Fibroblast of the aortic adventitia (primary cell): ENCODE data around the gene SEPTIN5. TPM values are rescaled to one million over a fixed set of nuclear protein-coding genes. Genes with fewer than 3 reads are reported as not detected.

Experiments used
- DNase-seq: peaks from one replicate; pipeline ENCODE4 v3.0.0-alpha.2; 2010; ENCODE audit warnings: low read depth
- H3K4me3 ChIP-seq: 2 replicates; pipeline ENCODE4 v1.5.1; 2011; ENCODE audit warnings: low read depth, mild to moderate bottlenecking, control low read depth, low read length, moderate library complexity
- total RNA-seq: library from RNA; depleted of rRNA; stranded (reverse); fragments of >200 nt; gene quantifications from 2 replicates; pipeline ENCODE4 v1.2.3, GENCODE V29; 2012; ENCODE audit warnings: low replicate concordance
- TF ChIP-seq, protein P1 (sequence below): IDR thresholded peaks from 2 replicates; pipeline ENCODE4 v1.5.1; 2011; ENCODE audit warnings: mild to moderate bottlenecking, low read length, control low read depth, inconsistent platforms; ENCODE audit not compliant: insufficient read depth

The SEPTIN5 gene
- total RNA-seq, 1 donor = 18.4 TPM

GRCh38 chr22:19764636-19765476 lies 50.6 kb downstream of the SEPTIN5 start:
- H3K4me3 ChIP-seq = no peak overlapping the region
- TF ChIP-seq, protein P1, sequence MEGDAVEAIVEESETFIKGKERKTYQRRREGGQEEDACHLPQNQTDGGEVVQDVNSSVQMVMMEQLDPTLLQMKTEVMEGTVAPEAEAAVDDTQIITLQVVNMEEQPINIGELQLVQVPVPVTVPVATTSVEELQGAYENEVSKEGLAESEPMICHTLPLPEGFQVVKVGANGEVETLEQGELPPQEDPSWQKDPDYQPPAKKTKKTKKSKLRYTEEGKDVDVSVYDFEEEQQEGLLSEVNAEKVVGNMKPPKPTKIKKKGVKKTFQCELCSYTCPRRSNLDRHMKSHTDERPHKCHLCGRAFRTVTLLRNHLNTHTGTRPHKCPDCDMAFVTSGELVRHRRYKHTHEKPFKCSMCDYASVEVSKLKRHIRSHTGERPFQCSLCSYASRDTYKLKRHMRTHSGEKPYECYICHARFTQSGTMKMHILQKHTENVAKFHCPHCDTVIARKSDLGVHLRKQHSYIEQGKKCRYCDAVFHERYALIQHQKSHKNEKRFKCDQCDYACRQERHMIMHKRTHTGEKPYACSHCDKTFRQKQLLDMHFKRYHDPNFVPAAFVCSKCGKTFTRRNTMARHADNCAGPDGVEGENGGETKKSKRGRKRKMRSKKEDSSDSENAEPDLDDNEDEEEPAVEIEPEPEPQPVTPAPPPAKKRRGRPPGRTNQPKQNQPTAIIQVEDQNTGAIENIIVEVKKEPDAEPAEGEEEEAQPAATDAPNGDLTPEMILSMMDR = no peak
- no peak for DNase-seq

GRCh38 chr22:19765477-19766239 lies 51.4 kb downstream of the SEPTIN5 start:
- DNase-seq = no peak
- no peak overlapping the region for H3K4me3 ChIP-seq
- TF ChIP-seq, protein P1 = no peak

- no peak overlapping the region for H3K4me3 ChIP-seq
- no peak for DNase-seq
- TF ChIP-seq, protein P1 = no peak
Observed at GRCh38 chr22:19766240-19766510, 51.9 kb downstream of the SEPTIN5 start.

DNA sequence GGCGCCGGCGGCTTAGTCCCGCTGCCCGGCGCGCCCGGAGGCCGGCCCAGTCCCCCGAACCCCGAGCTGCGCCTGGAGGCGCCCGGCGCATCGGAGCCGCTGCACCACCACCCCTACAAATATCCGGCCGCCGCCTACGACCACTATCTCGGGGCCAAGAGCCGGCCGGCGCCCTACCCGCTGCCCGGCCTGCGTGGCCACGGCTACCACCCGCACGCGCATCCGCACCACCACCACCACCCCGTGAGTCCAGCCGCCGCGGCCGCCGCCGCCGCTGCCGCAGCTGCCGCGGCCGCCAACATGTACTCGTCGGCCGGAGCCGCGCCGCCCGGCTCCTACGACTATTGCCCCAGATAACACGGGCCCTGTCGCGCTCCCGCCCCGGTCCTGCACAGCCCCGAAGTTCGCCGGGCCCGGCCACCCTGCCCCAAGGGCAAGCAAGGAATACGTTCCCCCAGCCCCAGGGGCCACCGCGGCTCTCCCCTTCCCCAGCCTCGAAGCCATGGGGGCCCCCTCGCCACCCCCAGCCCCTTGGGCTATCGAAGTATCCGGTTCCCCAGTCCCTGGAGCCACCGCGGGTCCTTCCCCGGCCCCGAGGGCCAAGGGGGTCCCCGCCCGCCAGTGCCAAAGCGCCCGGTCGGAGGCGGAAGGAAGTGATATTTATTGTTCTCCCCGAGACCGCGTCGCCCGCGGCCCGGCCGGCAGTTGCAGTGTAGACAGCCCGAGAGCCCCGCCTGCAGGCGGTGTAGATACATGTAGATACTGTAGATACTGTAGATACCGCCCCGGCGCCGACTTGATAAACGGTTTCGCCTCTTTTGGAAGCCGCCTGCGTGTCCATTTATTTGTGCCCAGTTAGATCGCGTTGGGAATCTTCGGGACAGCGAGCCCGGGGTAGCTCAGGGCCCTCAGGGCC lies 52.5 kb downstream of the SEPTIN5 start:
- no peak overlapping the region for H3K4me3 ChIP-seq
- DNase-seq = no peak
- TF ChIP-seq, protein P1 = no peak

DNA sequence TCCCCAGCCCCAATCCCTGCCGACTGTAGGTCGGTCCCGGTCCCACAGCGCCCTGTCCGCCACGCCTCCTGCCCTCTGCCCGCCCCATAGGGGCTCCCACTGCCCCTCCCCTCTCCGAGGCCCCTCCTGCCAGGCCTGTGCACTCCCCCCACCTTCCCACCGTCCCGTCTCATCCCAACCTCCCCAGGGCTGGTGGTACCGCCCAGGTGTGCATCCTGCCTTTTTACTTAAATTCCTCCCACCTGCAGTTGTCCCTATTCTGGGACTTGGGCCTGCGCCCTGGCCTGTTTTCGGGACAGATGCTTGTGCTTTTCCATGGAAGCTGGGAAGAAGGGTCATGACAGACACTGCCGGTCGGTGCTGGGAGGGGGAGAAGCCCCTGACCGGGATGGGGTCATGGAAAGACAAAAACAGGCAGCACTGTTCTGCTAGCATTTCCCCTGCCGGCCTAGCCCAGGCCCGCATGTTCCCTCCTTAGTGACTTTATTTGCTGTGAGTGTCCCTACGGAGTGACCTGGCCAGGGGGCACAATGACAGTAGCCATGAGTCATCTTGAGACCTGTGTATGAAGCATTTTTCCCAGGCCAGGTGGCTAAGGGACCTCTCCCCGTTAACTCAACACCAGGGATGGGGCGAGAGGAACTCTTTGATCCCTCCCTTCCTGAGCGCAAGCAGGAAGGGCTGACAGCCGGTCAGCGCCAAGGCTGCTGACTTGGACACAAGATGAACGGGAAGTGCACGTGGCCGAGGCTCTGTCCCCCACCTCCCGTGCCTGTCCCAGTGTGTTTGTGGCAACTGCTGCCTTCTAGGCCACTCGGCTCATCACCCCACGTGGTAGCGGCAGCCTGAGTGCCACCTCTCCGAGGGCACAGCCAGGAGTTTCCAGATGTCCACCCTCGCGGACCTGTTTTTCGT lies 53.4 kb downstream of the SEPTIN5 start:
- H3K4me3 ChIP-seq = no peak overlapping the region
- TF ChIP-seq, protein P1 = no peak
- DNase-seq = no peak

GRCh38 chr22:19769393-19769715 lies 55.1 kb downstream of the SEPTIN5 start:
- DNase-seq = no peak
- no peak overlapping the region for H3K4me3 ChIP-seq
- TF ChIP-seq, protein P1 = no peak
